ENCODE data around the gene MAP6. TPM values are rescaled to one million over a fixed set of nuclear protein-coding genes. Genes with fewer than 3 reads are reported as not detected.

The MAP6 gene
- total and polyA plus RNA-seq, 2 of the 13 experiments (the other 11 are each of a cell fraction or from before 2014, with no cell fraction given) = 0.04 TPM; not detected in 1

DNA sequence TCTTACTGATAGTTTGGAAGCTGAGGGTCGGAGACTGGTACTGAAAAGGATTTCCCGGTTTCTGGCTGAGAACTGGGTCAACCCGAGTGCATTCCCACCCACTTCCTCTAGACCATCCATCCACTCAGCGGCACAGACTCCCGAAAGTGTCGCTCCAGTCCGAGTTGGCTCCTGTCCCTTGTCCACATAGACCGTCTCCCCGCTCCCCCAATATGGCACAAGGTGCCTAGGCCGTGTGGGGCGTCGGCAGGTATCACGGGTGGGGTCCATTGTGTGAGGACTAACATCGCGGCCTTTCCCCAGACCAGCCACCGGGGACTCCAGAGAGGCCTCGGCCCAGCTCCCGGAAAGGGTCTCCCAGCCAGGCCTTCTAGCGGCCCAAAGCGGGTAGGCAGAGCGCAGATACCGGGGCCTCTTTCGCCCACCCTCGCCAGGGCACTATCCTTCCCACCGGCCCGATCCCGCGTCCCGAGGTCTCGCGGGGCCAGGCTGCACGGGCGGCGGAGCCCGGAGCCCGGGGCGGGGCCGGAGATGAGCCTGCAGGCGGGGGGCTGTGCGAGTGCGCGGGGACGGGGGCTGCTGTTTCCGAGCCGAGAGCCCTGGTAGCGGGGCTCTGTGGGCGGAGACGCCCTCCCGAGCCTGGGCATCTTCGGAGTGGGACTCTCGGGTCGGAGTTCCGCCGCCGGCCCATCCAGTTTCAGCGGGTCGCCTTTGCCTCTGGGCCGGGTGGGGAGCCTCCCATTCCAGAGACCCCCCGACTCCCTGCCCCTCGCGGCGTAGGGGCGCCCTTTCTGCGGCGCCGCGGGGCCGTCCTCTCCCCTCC, 85.7 kb downstream of the MAP6 start (continued):
- TF ChIP-seq ZNF496 (CRISPR knock-in tag; IDR thresholded peaks at IDR 0.05; ENCODE audit: insufficient replicate concordance) (no peak), NFKB2 (CRISPR knock-in tag; IDR thresholded peaks at IDR 0.05; ENCODE audit: borderline replicate concordance) (peak; percentile 8; the same call in 1 of the 2 replicates), KDM5A (IDR thresholded peaks at IDR 0.05; ENCODE audit: borderline replicate concordance, low read length) (no peak), ZNF577 (CRISPR knock-in tag; IDR thresholded peaks at IDR 0.05; ENCODE audit: borderline replicate concordance, low read depth) (no peak), GABPB1 (CRISPR knock-in tag; IDR thresholded peaks at IDR 0.05) (no peak), SMAD9 (CRISPR knock-in tag; IDR thresholded peaks at IDR 0.05) (no peak), RAD21 (CRISPR knock-in tag; IDR thresholded peaks at IDR 0.05) (peak; percentile 36; the same call in 1 of the 2 replicates), NFE2 (CRISPR knock-in tag; IDR thresholded peaks at IDR 0.05) (no peak), ZZZ3 (CRISPR knock-in tag; IDR thresholded peaks at IDR 0.05; ENCODE audit: borderline replicate concordance) (no peak), ZNF678 (CRISPR knock-in tag; IDR thresholded peaks at IDR 0.05) (no peak), KAT7 (CRISPR knock-in tag; IDR thresholded peaks at IDR 0.05; ENCODE audit: borderline replicate concordance) (no peak)
- TF ChIP-seq, protein P1, sequence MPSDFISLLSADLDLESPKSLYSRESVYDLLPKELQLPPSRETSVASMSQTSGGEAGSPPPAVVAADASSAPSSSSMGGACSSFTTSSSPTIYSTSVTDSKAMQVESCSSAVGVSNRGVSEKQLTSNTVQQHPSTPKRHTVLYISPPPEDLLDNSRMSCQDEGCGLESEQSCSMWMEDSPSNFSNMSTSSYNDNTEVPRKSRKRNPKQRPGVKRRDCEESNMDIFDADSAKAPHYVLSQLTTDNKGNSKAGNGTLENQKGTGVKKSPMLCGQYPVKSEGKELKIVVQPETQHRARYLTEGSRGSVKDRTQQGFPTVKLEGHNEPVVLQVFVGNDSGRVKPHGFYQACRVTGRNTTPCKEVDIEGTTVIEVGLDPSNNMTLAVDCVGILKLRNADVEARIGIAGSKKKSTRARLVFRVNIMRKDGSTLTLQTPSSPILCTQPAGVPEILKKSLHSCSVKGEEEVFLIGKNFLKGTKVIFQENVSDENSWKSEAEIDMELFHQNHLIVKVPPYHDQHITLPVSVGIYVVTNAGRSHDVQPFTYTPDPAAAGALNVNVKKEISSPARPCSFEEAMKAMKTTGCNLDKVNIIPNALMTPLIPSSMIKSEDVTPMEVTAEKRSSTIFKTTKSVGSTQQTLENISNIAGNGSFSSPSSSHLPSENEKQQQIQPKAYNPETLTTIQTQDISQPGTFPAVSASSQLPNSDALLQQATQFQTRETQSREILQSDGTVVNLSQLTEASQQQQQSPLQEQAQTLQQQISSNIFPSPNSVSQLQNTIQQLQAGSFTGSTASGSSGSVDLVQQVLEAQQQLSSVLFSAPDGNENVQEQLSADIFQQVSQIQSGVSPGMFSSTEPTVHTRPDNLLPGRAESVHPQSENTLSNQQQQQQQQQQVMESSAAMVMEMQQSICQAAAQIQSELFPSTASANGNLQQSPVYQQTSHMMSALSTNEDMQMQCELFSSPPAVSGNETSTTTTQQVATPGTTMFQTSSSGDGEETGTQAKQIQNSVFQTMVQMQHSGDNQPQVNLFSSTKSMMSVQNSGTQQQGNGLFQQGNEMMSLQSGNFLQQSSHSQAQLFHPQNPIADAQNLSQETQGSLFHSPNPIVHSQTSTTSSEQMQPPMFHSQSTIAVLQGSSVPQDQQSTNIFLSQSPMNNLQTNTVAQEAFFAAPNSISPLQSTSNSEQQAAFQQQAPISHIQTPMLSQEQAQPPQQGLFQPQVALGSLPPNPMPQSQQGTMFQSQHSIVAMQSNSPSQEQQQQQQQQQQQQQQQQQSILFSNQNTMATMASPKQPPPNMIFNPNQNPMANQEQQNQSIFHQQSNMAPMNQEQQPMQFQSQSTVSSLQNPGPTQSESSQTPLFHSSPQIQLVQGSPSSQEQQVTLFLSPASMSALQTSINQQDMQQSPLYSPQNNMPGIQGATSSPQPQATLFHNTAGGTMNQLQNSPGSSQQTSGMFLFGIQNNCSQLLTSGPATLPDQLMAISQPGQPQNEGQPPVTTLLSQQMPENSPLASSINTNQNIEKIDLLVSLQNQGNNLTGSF (CRISPR knock-in tag; IDR thresholded peaks at IDR 0.05) = no peak
- TF ChIP-seq, protein P2, sequence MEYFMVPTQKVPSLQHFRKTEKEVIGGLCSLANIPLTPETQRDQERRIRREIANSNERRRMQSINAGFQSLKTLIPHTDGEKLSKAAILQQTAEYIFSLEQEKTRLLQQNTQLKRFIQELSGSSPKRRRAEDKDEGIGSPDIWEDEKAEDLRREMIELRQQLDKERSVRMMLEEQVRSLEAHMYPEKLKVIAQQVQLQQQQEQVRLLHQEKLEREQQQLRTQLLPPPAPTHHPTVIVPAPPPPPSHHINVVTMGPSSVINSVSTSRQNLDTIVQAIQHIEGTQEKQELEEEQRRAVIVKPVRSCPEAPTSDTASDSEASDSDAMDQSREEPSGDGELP (IDR thresholded peaks at IDR 0.05; ENCODE audit: borderline replicate concordance, low read depth) = no peak
- TF ChIP-seq, protein P3, sequence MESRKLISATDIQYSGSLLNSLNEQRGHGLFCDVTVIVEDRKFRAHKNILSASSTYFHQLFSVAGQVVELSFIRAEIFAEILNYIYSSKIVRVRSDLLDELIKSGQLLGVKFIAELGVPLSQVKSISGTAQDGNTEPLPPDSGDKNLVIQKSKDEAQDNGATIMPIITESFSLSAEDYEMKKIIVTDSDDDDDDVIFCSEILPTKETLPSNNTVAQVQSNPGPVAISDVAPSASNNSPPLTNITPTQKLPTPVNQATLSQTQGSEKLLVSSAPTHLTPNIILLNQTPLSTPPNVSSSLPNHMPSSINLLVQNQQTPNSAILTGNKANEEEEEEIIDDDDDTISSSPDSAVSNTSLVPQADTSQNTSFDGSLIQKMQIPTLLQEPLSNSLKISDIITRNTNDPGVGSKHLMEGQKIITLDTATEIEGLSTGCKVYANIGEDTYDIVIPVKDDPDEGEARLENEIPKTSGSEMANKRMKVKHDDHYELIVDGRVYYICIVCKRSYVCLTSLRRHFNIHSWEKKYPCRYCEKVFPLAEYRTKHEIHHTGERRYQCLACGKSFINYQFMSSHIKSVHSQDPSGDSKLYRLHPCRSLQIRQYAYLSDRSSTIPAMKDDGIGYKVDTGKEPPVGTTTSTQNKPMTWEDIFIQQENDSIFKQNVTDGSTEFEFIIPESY (CRISPR knock-in tag; IDR thresholded peaks at IDR 0.05) = peak; percentile 58; the same call in 1 of the 2 replicates
- TF ChIP-seq, protein P4, sequence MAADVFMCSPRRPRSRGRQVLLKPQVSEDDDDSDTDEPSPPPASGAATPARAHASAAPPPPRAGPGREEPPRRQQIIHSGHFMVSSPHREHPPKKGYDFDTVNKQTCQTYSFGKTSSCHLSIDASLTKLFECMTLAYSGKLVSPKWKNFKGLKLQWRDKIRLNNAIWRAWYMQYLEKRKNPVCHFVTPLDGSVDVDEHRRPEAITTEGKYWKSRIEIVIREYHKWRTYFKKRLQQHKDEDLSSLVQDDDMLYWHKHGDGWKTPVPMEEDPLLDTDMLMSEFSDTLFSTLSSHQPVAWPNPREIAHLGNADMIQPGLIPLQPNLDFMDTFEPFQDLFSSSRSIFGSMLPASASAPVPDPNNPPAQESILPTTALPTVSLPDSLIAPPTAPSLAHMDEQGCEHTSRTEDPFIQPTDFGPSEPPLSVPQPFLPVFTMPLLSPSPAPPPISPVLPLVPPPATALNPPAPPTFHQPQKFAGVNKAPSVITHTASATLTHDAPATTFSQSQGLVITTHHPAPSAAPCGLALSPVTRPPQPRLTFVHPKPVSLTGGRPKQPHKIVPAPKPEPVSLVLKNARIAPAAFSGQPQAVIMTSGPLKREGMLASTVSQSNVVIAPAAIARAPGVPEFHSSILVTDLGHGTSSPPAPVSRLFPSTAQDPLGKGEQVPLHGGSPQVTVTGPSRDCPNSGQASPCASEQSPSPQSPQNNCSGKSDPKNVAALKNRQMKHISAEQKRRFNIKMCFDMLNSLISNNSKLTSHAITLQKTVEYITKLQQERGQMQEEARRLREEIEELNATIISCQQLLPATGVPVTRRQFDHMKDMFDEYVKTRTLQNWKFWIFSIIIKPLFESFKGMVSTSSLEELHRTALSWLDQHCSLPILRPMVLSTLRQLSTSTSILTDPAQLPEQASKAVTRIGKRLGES (CRISPR knock-in tag; IDR thresholded peaks at IDR 0.05; ENCODE audit: borderline replicate concordance) = no peak
- TF ChIP-seq, protein P5, sequence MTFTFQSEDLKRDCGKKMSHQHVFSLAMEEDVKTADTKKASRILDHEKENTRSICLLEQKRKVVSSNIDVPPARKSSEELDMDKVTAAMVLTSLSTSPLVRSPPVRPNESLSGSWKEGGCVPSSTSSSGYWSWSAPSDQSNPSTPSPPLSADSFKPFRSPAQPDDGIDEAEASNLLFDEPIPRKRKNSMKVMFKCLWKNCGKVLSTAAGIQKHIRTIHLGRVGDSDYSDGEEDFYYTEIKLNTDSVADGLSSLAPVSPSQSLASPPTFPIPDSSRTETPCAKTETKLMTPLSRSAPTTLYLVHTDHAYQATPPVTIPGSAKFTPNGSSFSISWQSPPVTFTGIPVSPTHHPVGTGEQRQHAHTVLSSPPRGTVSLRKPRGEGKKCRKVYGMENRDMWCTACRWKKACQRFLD (CRISPR knock-in tag; IDR thresholded peaks at IDR 0.05; ENCODE audit: borderline replicate concordance) = no peak
